GM23248 (cell line): ENCODE data around the gene IFFO2. TPM values are rescaled to one million over a fixed set of nuclear protein-coding genes. Genes with fewer than 3 reads are reported as not detected.

Experiments used
- DNase-seq: peaks from one replicate; pipeline ENCODE4 v3.0.0-alpha.2; 2015
- H2AFZ ChIP-seq: fragments of 200-600 bp; sonication (generic); 2 replicates; pipeline ENCODE4 v1.6.1; 2016; ENCODE audit warnings: antibody characterized with exemption
- H3F3A ChIP-seq: fragments of 200-600 bp; sonication (generic); 2 replicates; pipeline ENCODE4 v1.6.1; 2016; ENCODE audit warnings: mild to moderate bottlenecking, antibody characterized with exemption, mixed run types; ENCODE audit not compliant: insufficient read depth
- H3K27ac ChIP-seq: fragments of 200-600 bp; sonication (generic); 2 replicates; pipeline ENCODE4 v1.5.1; 2016; ENCODE audit warnings: mild to moderate bottlenecking
- H3K27me3 ChIP-seq: fragments of 200-600 bp; sonication (generic); replicated peaks from 2 replicates; pipeline ENCODE4 v1.6.1; 2016; ENCODE audit warnings: mild to moderate bottlenecking; ENCODE audit not compliant: insufficient read depth
- H3K36me3 ChIP-seq: fragments of 200-600 bp; sonication (generic); 2 replicates; pipeline ENCODE4 v1.6.1; 2016; ENCODE audit warnings: low read depth, mild to moderate bottlenecking
- H3K4me1 ChIP-seq: fragments of 200-600 bp; sonication (generic); 2 replicates; pipeline ENCODE4 v1.6.1; 2016; ENCODE audit warnings: mild to moderate bottlenecking; ENCODE audit not compliant: insufficient read depth
- H3K4me2 ChIP-seq: fragments of 200-600 bp; sonication (generic); one replicate; pipeline ENCODE4 v1.6.1; 2016; ENCODE audit warnings: mild to moderate bottlenecking; ENCODE audit not compliant: unreplicated experiment
- H3K4me3 ChIP-seq: fragments of 200-600 bp; sonication (generic); 2 replicates; pipeline ENCODE4 v1.5.1; 2016; ENCODE audit warnings: mild to moderate bottlenecking
- H3K79me2 ChIP-seq: fragments of 200-600 bp; sonication (generic); 2 replicates; pipeline ENCODE4 v1.6.1; 2016; ENCODE audit warnings: mild to moderate bottlenecking; ENCODE audit not compliant: insufficient read depth
- H3K9ac ChIP-seq: fragments of 200-600 bp; sonication (generic); 2 replicates; pipeline ENCODE4 v1.6.1; 2016; ENCODE audit warnings: mild to moderate bottlenecking
- H3K9me2 ChIP-seq: fragments of 200-600 bp; sonication (generic); 2 replicates; pipeline ENCODE4 v1.6.1; 2016; ENCODE audit warnings: mixed run types, mild to moderate bottlenecking, moderate library complexity; ENCODE audit not compliant: insufficient read depth
- H3K9me3 ChIP-seq: fragments of 200-600 bp; sonication (generic); one replicate; pipeline ENCODE4 v1.6.1; 2017; ENCODE audit warnings: low read depth
- H4K20me1 ChIP-seq: fragments of 200-600 bp; sonication (generic); 2 replicates; pipeline ENCODE4 v1.6.0; 2016; ENCODE audit not compliant: insufficient read depth
- EZH2 ChIP-seq: fragments of 200-600 bp; sonication (generic); IDR thresholded peaks from 2 replicates; pipeline ENCODE4 v1.6.1; 2018; ENCODE audit warnings: antibody characterized with exemption, mild to moderate bottlenecking; ENCODE audit not compliant: insufficient read depth, poor library complexity, severe bottlenecking
- EZH2phosphoT487 ChIP-seq: fragments of 200-600 bp; sonication (generic); IDR thresholded peaks from 2 replicates; pipeline ENCODE4 v1.6.1; 2018; ENCODE audit warnings: antibody characterized with exemption, moderate library complexity, mild to moderate bottlenecking, low read depth; ENCODE audit not compliant: insufficient read depth
- WGBS, 2 experiments: methylation state at CpG; one replicate each; pipeline ENCODE4 v1.1.6; 2015 to 2017; ENCODE audit warnings: low lambda C conversion rate in 2 of 2, low coverage in 1 of 2; ENCODE audit errors: missing lambda C conversion rate in 2 of 2; 5-methylcytosine and 5-hydroxymethylcytosine counted together
- in situ Hi-C: fragments of 300-500 bp; cut with MboI; formaldehyde crosslinking; loops from 2 replicates; pipeline ENCODE4 v1.15.0; 2020
- polyA plus RNA-seq: library from polyadenylated mRNA; unstranded; fragments of >200 nt; fragmentation: Nextera tagmentation; extraction: Ambion mirVana; gene quantifications from 2 replicates; pipeline ENCODE4 v1.2.1, GENCODE V29; 2016
- total RNA-seq: library from RNA; depleted of rRNA; stranded (reverse); fragments of >200 nt; shearing (Covaris generic); gene quantifications from 2 replicates; pipeline ENCODE4 v1.2.3, GENCODE V29; 2014

IFFO2 gene
- total and polyA plus RNA-seq, 2 experiments from 2014 or later = 0.60 to 12.8 TPM

DNA sequence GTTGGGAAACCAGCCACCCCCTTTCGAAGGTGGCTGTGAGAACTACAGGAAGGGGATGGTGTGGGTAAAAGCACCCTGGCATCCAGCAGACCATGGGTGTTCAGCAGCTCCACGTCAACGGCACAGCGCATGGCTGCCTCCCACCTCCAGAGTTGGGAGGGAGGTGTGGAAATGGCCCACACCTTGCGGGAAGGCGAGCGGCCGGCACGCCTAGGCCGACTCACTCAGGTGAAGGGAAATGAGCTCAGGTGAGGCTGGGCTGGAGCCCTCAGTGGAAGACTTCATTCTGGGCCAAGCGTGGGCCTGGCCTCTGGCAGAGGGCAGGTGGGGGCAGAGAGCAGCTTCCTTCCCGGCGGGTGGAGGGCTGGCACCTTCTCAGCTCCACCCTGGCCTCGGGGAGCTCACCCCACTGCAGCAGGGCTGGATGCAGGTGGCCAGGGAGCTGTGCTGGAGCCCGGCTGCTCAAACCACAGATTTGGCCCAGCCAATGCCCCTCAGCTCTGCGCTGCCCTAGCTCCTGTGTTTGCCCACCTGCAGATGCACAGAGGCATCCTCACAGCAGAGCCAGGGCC is 29.3 kb downstream of the IFFO2 start:
- peak overlapping the region; percentile 63 for H3K4me2 ChIP-seq
- peak overlapping the region; percentile 38; the same call in 1 of the 2 replicates for H3K4me3 ChIP-seq
- in situ Hi-C loops = no loop called here
- H4K20me1 ChIP-seq = no peaks in the 10 kb centered on the region
- H3K4me1 ChIP-seq = peaks cover 62% of the 10 kb centered on the region
- no peaks in the 10 kb centered on the region for H3K27me3 ChIP-seq
- peaks cover 86% of the 10 kb centered on the region for H3K79me2 ChIP-seq
- peak overlapping the region; percentile 76 for H3K9ac ChIP-seq
- no peak for TF ChIP-seq EZH2
- TF ChIP-seq EZH2phosphoT487 = no peak
- H3K36me3 ChIP-seq = no peaks in the 10 kb centered on the region
- H3F3A ChIP-seq = peaks cover 9% of the 10 kb centered on the region
- H3K9me3 ChIP-seq = no peaks in the 10 kb centered on the region
- peak overlapping the region; percentile 60; the same call in 1 of the 2 replicates for H2AFZ ChIP-seq
- no peak for DNase-seq
- no peaks in the 10 kb centered on the region for H3K9me2 ChIP-seq
- whole genome bisulfite sequencing, 2 experiments = 75 to 86% methylated on average over 16 of the region's 16 CpGs
- peak overlapping the region; percentile 86 for H3K27ac ChIP-seq

DNA sequence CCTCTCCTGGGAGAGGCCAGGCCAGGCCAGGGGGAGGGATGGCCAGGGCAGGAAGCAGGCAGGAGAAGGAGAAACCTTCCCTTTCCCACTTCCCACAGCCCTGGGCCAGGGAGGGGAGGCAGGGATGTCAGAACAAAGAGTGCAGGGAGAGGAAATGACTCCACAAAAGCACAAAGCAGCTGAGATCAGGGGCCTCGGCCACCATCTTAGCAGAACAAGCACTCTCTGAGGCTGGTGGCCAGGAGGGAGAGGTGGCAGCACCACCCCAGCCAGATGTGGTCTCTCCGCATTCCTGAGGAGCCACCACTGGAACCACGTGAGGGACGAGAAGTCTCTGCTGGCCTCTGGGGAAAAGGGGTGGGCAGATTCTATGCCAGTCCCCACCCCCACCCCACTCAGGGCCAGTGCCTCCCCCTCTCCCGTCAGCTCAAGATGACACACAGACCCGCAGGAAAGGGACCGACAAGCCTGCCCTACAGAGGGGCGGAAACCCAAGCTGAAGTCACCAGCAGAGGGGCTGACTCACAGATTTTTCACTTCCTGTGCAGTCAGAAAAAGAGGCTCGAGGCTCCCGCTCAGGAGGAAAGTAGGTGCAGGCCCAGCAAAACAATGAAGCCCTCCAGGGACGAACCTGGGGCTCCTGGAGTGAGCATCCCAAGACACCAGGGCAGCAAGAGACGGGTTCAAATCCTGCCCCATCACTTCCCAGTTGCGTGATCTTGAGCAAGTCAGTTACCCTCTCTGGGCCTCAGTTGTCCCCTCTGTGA is 30.0 kb downstream of the IFFO2 start:
- Histone ChIP-seq H3K4me2 (peak overlapping the region; percentile 63), H3K27me3 (no peaks in the 10 kb centered on the region), H3K79me2 (peaks cover 86% of the 10 kb centered on the region), H4K20me1 (no peaks in the 10 kb centered on the region), H3K4me1 (peaks cover 69% of the 10 kb centered on the region), H3K9ac (peak overlapping the region; percentile 76), H3K27ac (peak overlapping the region; percentile 86), H2AFZ (peak overlapping the region; percentile 60), H3K4me3 (peak overlapping the region; percentile 38; the same call in 1 of the 2 replicates), H3K9me2 (no peaks in the 10 kb centered on the region), H3F3A (peaks cover 16% of the 10 kb centered on the region), H3K9me3 (no peaks in the 10 kb centered on the region), H3K36me3 (no peaks in the 10 kb centered on the region)
- in situ Hi-C loops = no loop called here
- TF ChIP-seq EZH2 = no peak
- no peak for TF ChIP-seq EZH2phosphoT487
- peak; percentile 98 for DNase-seq
- WGBS, 2 experiments = 1 to 3% methylated on average over 8 to 13 of the region's 13 CpGs

DNA sequence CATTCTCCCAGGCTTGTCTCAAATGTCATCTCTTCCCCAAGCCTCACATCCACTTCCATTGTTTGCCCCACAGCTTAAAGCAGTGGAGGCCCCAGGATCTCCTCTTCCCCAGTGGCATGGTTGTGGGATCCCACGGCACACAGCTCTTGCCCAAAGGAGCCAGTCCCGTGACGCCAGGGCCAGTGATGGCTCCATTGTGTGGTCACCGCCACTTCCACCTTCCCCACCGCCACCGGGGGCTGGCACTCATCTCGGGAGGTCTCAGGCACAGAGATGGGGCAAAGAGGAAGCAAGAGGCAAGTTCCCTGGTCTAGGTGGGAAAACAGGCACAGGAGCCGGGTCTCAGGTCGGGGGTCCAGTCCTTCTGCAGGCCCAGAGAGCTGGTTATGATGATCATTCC is 31.2 kb downstream of the IFFO2 start:
- in situ Hi-C loops = no loop called here
- no peak overlapping the region for H3K27ac ChIP-seq
- H3K36me3 ChIP-seq = 0 out of 2 replicates have a peak, but pooled peaks cover under 1% of the 10 kb centered on the region
- H3K9me3 ChIP-seq = no peaks in the 10 kb centered on the region
- no peaks in the 10 kb centered on the region for H3K27me3 ChIP-seq
- no peak overlapping the region for H3K9ac ChIP-seq
- H3K4me1 ChIP-seq = peaks cover 70% of the 10 kb centered on the region
- WGBS, 2 experiments = 88 to 90% methylated on average over 9 of the region's 9 CpGs
- H3K4me2 ChIP-seq = no peak overlapping the region
- peaks cover 86% of the 10 kb centered on the region for H3K79me2 ChIP-seq
- no peaks in the 10 kb centered on the region for H4K20me1 ChIP-seq
- H3F3A ChIP-seq = peaks cover 16% of the 10 kb centered on the region
- no peaks in the 10 kb centered on the region for H3K9me2 ChIP-seq
- H3K4me3 ChIP-seq = no peak overlapping the region
- DNase-seq = no peak
- TF ChIP-seq EZH2 = no peak
- TF ChIP-seq EZH2phosphoT487 = no peak
- H2AFZ ChIP-seq = no peak overlapping the region

DNA sequence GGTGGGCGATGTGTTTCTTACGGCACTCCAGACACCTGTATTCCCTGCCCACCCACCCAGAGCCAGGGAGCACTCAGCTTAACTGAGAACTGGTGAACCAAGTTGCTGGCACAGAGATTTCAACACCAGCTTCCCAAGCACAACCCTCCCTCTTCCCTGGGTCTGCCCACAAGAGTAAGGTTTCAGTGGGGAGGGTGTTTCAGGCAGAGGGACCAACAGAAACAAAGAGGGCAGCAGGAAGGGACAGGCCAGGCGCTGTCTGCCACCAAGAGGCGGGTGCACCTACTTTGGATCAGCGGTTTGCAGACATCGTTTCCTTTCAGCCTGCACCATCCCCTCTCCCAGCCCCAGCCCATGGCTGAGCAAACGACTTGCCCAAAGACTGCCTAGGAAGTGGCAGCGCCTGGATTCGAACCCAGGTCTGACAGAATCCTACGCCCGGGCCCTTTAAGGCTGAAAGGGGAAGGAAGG is 32.2 kb downstream of the IFFO2 start:
- Histone ChIP-seq H3K27me3 (no peaks in the 10 kb centered on the region), H3K9ac (peak overlapping the region; percentile 46; the same call in 1 of the 2 replicates), H3K36me3 (peaks cover 4% of the 10 kb centered on the region; the same call in 1 of the 2 replicates), H3K4me3 (no peak overlapping the region), H3K9me3 (no peaks in the 10 kb centered on the region), H3K27ac (peak overlapping the region; percentile 84; the same call in 1 of the 2 replicates), H2AFZ (no peak overlapping the region), H3K4me2 (no peak overlapping the region), H3K79me2 (peaks cover 86% of the 10 kb centered on the region), H3K4me1 (peaks cover 62% of the 10 kb centered on the region), H4K20me1 (no peaks in the 10 kb centered on the region), H3F3A (peaks cover 16% of the 10 kb centered on the region), H3K9me2 (no peaks in the 10 kb centered on the region)
- in situ Hi-C loops = no loop called here
- 29 to 31% methylated on average over 9 to 11 of the region's 11 CpGs for WGBS, 2 experiments
- TF ChIP-seq EZH2 = no peak
- DNase-seq = peak; percentile 66
